ENCODE data around the gene EMC8.

The EMC8 gene

DNA sequence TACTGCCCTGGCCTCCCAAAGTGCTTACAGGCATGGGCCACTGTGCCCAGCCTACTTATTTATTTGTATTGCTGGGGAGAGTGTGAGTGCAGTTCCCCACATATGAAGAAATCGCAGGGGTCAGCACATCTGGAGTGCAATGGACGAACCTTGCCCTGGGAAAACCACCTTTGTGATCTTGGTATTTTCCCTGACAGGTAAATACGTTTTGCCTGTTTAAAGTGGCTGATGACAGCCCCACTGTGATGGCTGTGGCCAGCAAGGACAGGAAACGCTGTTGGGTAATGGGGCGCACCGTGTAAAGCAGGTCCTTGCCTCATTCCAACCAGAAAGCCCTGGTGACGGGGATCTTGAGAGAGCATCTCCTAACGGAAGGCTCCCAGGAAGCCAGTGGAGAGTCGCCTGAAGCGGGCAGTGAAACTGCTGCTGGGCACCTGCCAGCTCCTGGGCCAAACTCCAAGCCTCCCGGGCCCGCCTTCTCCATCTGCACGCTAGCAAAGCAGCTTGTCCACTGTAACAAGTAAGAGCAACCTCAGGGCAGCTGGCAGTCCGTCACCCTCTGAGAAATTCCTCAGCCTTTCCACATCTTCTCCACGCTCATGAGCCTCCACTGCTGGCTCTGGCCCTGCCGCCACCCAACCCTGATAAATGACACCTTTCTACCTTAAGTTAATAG lies 17.5 kb downstream of the EMC8 start:
- DNase-seq = no peak

DNA sequence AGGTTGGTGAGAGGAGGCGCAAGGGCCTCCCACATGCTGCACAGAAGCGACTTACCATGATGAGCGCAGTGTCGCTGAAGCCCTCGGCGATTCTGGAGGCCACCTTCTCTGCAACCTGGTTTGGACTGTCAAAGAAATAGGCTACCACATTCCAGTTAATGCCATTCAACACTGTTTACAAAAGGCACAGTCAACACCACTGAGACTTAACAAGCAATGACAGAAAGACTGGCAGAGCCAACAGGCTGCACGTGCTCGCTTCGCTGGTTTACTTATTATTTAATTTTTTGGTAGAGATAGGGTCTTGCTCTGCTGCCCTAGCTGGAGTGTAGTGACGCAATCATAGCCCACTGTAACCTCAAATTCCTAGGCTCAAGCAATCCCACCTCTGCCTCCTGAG lies 18.2 kb downstream of the EMC8 start:
- DNase-seq = no peak

- DNase-seq = no peak
Measured at GRCh38 chr16:85780281-85780680, 19.1 kb downstream of the EMC8 start.

GRCh38 chr16:85778873-85779272 lies 20.5 kb downstream of the EMC8 start:
- DNase-seq = no peak

DNA sequence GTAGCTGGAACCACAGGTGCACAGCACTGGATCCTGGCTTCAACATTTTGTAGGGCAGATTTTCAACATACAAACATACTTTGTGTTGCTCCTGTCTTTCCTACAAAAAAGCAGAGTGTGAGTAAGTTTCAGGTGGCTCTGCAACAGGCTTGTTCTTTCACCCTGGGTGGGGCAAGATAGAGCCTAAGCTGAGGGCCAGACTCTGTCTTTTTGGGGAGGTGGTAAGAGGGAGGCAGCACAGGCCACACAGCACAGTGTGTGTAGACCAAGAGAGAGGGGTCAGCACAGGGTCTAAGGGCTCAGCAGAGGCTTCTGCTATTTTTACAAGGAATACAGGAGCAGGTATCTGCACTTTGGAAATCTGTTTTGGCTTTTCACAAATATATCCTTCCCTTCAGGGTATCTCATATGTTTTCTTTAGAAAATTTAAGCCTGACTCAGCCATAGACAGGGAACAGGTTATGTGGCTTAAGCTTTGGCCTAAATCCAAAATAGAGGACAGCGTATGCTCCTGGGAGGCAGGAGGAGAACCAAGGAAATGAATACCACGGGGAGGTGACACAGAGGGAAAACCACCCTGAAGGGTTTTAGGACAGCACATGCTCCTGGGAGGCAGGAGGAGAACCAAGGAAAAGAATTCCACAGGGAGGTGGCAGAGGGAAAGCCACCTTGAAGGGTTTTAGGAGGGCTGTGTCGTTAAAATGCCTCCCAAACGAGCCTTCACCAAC lies 21.6 kb downstream of the EMC8 start:
- peak; percentile 49 for DNase-seq

DNA sequence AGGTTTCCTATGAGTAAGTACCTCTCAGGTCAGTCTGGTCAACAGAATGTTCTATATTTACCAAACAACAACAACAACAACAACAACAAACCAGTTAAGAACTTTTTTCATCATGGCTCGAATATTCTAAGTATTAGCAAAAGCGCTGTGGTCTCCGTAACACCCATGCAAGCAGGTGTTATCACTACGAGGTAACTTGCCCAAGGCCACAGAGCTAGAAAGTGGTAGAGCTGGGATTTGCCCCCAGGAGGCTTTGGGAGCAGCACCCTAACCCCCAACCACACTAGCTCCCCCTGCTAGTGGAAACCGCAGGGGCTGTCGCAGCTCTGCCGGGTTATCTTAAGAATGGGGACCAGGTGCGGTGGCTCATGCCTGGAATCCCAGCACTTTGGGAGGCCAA lies 24.5 kb downstream of the EMC8 start:
- no peak for DNase-seq

GRCh38 chr16:85774136-85774535 lies 25.2 kb downstream of the EMC8 start:
- DNase-seq = no peak

DNA sequence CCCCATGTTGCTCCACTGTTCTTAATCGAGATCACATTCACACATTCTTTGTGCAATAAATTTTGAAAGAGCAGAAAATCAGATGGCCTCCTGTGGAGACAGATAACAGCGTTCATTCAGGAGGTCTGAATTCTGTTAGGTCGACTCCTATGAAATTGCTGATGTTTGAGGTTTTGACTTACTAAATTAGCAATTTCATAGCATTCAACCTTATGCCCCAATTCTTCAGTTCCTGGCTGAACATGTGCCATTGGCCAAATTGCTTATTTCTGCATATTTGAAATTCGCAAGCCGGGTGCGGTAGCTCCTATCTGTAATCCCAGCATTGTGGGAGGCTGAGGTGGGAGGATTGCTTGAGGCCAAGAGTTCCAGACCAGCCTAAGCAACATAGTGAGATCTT lies 26.3 kb downstream of the EMC8 start:
- no peak for DNase-seq

DNA sequence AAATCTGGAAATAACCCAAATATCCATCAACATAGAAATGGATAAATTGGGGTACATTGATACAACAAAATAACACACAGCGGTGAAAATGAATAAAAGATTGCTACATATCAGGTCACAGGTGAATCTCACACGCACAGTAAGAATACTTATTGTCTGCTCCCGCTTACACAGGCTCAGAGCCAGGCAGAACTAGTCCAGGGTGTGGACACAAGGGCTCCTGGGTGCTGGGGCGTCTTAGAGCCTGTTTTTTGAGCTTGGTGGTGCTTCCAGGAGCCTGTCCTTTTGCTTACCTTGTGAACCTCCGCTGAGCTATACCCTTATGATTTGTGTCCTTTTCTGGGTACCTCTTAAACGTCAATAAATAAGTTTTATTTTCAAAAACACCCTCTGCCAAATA lies 28.6 kb downstream of the EMC8 start:
- no peak for DNase-seq

DNA sequence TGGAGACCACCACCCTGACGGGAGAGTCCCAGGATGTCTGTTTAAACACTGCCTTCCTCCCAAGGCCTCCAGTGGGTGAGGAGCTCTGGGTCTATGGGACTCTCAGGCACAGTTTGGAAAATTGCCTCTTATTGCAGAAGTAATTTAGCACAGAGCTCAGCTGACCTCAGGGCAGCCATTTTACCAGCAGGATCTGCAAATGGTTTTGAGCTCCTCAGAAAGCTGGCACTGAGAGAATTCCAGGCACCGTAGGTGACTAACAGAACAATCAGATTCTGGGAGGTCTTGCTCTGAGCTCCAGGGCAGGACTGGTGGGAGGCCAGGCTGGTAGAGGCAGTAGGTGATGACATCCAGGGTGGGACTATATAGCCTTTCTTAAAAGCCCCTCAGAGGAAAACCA lies 31.1 kb downstream of the EMC8 start:
- DNase-seq = no peak

DNA sequence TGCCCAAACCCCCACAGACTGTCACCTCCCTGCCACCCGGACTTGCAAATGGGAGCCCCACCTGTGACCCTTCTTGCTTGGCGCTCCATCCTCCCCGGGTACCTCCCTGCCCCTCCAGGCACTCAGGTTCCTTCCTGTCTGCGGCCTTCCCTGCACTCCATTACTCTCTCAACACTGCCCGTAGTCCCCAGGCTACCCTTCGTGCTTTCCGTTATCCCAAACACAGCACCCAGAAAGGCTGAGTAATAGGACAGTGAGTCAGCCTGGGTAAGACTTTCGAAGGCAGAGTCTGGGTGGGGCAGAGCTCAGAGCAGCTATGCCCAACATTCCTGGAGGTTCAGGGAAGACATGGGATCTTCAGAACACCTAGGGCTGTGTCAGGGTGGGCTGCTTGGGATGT lies 31.8 kb downstream of the EMC8 start:
- DNase-seq = peak; percentile 90

- no peak for DNase-seq
Measured at GRCh38 chr16:85765767-85766166, 33.6 kb downstream of the EMC8 start.

GRCh38 chr16:85765211-85765610 lies 34.1 kb downstream of the EMC8 start:
- no peak for DNase-seq

DNA sequence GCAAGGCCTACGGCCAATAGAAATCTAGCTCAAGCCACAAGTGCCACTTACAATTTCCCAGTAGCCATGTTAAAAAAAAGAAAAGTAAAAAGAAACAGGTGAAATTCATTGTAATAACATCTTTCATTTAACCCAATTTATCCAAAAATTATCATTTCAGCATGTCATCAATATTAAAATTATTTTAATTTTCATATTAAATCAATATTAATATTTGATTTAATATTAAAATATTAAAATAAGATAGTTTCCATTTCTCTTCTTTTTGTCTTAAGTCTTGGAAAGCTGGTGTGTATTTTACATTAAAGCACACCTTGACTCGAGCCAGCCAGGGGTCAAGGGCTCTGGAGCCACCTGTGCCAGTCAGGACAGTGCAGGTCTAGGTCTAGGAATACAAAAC lies 35.7 kb downstream of the EMC8 start:
- no peak for DNase-seq

GRCh38 chr16:85762970-85763369 lies 36.4 kb downstream of the EMC8 start:
- DNase-seq = no peak

- DNase-seq = no peak
Measured at GRCh38 chr16:85761861-85762260, 37.5 kb downstream of the EMC8 start.

DNA sequence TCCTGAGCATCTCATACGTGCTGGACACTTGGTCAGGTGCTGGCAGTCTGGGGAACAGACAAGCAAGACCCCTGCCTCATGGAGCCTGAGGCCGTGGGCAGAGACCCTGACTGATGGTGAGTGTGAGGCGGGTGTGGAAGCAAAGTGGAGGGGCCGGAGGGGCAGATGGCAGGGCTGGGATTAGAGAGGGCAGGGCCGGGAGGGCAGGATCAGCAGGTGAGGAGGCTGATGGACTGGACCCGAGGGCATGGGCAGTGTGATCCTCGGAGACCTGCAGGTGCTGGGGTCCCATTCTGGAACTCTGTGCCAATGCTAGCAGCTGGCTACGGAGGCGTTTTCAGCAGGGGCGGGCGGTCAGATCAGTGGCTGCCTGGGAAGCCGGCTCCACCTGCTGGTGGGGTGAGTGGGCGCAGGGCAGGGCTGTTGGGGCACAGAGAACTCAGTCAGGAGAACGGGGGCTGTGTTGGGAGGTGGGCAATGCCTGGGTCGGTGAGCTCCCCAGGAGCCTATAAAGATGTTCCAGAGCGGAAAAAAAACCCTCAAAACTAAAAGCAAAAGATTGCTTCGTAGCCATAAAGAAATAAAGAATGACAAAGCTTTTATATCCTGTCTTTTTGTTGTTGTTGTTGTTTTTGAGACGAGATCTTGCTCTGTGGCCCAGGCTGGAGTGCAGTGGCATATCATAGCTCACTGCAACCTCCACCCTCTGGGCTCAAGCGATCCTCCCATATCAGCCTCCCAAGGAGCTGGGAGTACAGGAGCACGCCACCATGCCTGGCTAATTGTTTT lies 39.5 kb downstream of the EMC8 start:
- no peak for DNase-seq

DNA sequence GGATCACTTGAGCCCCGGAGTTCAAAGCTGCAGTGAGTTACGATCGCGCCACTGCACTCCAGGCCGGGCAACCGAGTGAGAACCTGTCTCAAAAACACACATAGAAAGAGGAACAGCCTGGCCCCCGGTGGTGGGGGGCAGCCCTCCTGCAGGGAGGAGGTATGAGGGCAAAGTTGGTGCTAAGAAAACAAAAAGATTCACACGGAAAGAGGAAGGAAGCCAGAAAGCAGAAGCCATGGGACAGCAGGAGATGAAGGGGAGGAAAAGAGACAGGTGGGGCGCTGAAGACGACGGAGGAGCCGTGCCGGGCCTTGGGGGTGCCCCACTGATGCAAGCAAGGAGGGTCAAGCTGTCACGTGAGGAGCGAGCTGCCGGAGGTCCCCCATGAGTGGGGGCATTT lies 40.2 kb downstream of the EMC8 start:
- no peak for DNase-seq

GRCh38 chr16:85757341-85757822 lies 42.0 kb downstream of the EMC8 start:
- DNase-seq = peak; percentile 76

GRCh38 chr16:85755929-85756768 lies 43.2 kb downstream of the EMC8 start:
- peak; percentile 43 for DNase-seq

DNA sequence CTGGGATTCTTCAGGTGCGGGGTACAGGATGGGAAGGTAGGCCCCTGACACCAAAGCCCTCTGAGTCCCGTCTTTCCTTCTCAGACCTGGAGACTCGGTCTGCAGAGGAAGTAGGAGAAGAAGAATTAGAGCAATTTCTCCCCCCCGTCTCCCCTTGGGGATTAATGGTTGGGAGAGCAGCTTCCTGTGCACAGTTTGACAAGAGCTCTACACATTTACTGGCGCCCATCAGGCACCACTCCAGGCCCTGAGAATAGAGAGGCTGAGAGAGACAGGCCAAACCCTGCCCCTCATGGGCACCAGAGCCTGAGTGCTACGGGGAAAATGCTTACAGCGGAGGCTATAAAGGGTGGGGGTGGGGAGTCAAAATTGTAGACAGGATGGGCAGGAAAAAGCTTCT lies 44.9 kb downstream of the EMC8 start:
- DNase-seq = no peak

DNA sequence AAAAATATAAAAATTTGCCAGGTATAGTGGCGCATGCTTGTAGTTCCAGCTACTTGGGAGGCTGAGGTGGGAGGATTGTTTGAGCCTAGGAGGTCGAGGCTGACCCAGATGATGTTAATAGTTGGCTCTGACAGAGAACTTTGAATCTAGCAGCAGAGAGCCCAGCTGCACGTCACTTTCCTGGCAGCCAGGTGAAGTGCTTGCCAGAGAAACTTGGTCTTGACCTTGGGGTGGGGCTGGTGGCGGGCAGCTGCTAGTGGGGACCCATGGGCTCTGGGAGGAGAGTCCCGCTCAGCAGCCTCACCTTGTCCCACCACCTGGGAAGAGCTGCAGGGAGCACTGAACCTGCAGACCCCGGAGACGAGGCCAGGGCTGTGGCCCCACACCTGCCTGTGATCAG lies 45.4 kb downstream of the EMC8 start:
- no peak for DNase-seq

- DNase-seq = no peak
Measured at GRCh38 chr16:85753559-85753958, 45.8 kb downstream of the EMC8 start.
